Glutamatergic neuron (in vitro differentiated cells): ENCODE measurements around the gene EEF1E1. TPM values are rescaled to one million over a fixed set of nuclear protein-coding genes. Genes with fewer than 3 reads are reported as not detected.
"Not testable (repeated sequence)": the region's sequence is repeated elsewhere in the genome, so short reads cannot be mapped to it uniquely, and the experiment has no call there.

Experiments
- DNase-seq: peaks from one replicate; pipeline ENCODE4 v3.0.0; 2022
- H3K27ac Mint-ChIP-seq: one replicate; pipeline ENCODE4 v1.8.0; 2020; ENCODE audit warnings: mild to moderate bottlenecking, mixed read lengths, inconsistent platforms; ENCODE audit not compliant: unreplicated experiment
- H3K27me3 Mint-ChIP-seq: one replicate; pipeline ENCODE4 v1.8.0; 2020; ENCODE audit warnings: mild to moderate bottlenecking, moderate library complexity, mixed read lengths, inconsistent platforms; ENCODE audit not compliant: unreplicated experiment
- H3K36me3 Mint-ChIP-seq: one replicate; pipeline ENCODE4 v1.8.0; 2020; ENCODE audit warnings: mild to moderate bottlenecking, mixed read lengths, inconsistent platforms; ENCODE audit not compliant: unreplicated experiment
- H3K4me1 Mint-ChIP-seq: one replicate; pipeline ENCODE4 v1.8.0; 2020; ENCODE audit warnings: mild to moderate bottlenecking, low read depth, mixed read lengths, inconsistent platforms; ENCODE audit not compliant: unreplicated experiment
- H3K4me3 Mint-ChIP-seq: one replicate; pipeline ENCODE4 v1.8.0; 2020; ENCODE audit warnings: mild to moderate bottlenecking, mixed read lengths, inconsistent platforms; ENCODE audit not compliant: unreplicated experiment
- H3K9me3 Mint-ChIP-seq: one replicate; pipeline ENCODE4 v1.8.0; 2020; ENCODE audit warnings: mild to moderate bottlenecking, moderate library complexity, mixed read lengths, inconsistent platforms; ENCODE audit not compliant: unreplicated experiment
- total RNA-seq: library from RNA; stranded (reverse); fragmentation: NEBNext Ultra II Directional; extraction: Animal tissue kit (Norgen Biotek cat#: 25700); gene quantifications from one replicate; pipeline ENCODE4 v1.2.1, GENCODE V29; 2021; ENCODE audit not compliant: unreplicated experiment
- TF ChIP-seq, protein P1 (sequence below): fragments of 200-600 bp; sonication (generic); IDR thresholded peaks from one replicate; pipeline ENCODE4 v1.5.0; 2021; ENCODE audit not compliant: partially characterized antibody, unreplicated experiment

Gene EEF1E1
- total RNA-seq, 1 donor from 2014 or later = 20.6 TPM

DNA sequence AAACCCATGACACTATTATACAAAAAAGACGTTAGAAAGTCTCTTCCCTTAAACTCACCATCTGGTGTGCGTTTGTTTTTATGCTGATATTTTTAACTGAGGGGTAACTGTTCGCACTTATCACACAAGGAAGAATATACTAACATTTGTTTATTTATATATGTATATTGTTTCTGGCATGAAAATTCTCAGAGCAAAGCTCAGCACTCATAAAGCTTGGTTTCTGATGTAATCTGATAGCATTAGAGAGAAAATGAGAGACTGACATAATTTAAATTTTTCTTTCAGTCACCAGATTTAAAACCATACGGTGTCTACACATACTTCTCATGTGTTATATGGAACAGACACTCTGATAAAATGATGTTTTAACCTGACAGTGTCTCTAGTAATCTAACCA, 45.1 kb downstream of the EEF1E1 start:
- no peak for DNase-seq
- TF ChIP-seq, protein P1, sequence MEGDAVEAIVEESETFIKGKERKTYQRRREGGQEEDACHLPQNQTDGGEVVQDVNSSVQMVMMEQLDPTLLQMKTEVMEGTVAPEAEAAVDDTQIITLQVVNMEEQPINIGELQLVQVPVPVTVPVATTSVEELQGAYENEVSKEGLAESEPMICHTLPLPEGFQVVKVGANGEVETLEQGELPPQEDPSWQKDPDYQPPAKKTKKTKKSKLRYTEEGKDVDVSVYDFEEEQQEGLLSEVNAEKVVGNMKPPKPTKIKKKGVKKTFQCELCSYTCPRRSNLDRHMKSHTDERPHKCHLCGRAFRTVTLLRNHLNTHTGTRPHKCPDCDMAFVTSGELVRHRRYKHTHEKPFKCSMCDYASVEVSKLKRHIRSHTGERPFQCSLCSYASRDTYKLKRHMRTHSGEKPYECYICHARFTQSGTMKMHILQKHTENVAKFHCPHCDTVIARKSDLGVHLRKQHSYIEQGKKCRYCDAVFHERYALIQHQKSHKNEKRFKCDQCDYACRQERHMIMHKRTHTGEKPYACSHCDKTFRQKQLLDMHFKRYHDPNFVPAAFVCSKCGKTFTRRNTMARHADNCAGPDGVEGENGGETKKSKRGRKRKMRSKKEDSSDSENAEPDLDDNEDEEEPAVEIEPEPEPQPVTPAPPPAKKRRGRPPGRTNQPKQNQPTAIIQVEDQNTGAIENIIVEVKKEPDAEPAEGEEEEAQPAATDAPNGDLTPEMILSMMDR = no peak
- Mint-ChIP-seq H3K4me3 (no peak overlapping the region), H3K36me3 (no peaks in the 10 kb centered on the region), H3K27me3 (no peaks in the 10 kb centered on the region), H3K27ac (no peak overlapping the region), H3K4me1 (no peaks in the 10 kb centered on the region), H3K9me3 (no peaks in the 10 kb centered on the region)

GRCh38 chr6:8054276-8054675, 48.1 kb downstream of the EEF1E1 start:
- Mint-ChIP-seq H3K27ac (no peak overlapping the region), H3K4me1 (no peaks in the 10 kb centered on the region), H3K4me3 (no peak overlapping the region), H3K27me3 (no peaks in the 10 kb centered on the region), H3K9me3 (no peaks in the 10 kb centered on the region), H3K36me3 (no peaks in the 10 kb centered on the region)
- DNase-seq = no peak
- TF ChIP-seq, protein P1 = no peak

DNA sequence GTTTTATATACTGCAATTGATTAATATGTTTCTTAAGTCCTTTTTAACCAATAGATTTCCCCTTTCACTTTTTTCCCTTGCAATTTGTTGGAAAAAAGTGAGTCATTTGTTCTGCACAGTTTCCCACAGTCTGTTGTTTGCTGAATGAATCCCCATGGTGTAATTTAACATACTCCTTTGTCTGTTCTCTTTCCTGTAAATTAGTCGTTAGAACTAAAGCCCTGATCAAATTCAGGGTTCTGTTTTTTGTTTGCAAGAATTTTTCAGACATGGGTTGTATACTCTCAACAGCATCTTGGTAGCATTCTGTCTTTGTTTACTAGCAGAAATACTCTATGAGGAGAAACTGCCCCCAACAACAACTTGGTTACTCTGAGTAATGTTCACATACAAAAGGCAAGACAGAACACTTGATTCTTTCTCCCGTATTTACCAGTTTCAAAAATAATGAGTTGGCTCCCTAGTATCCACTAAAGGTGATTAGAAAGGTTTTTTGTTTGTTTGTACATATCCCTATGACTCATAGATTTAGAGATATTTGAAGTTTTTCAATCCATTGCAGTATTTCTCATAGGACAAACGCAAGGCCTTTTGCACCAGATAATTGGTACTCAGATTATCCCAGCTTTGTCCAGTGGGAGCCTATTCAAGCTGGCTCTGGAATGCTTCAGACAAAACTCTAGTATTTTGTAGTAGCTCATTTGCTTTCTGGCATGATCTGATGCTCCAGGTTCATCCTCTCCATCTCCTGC, 54.6 kb downstream of the EEF1E1 start:
- Mint-ChIP-seq H3K27ac (no peak overlapping the region), H3K4me3 (no peak overlapping the region), H3K36me3 (peaks cover 13% of the 10 kb centered on the region), H3K9me3 (no peaks in the 10 kb centered on the region), H3K4me1 (no peaks in the 10 kb centered on the region), H3K27me3 (no peaks in the 10 kb centered on the region)
- TF ChIP-seq, protein P1 = no peak
- no peak for DNase-seq

DNA sequence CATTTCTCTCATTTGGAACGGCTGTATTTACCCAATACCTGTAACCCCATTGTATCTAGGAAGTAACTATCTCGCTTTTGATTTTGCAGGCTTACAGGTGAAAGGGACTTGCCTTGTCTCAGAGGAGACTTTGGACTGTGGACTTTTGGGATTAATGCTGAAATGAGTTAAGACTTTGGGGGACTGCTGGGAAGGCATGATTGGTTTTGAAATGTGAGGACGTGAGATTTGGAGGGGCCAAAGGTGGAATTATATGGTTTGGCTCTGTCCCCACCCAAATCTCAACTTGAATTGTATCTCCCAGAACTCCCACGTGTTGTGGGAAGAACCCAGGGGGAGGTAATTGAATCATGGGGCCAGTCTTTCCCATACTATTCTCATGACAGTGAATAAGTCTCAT, 56.6 kb downstream of the EEF1E1 start:
- DNase-seq, H3K9me3 Mint-ChIP-seq, H3K27ac Mint-ChIP-seq, H3K27me3 Mint-ChIP-seq, H3K4me3 Mint-ChIP-seq, H3K4me1 Mint-ChIP-seq: not testable (repeated sequence)
- H3K36me3 Mint-ChIP-seq = peaks cover 13% of the 10 kb centered on the region

- DNase-seq = no peak
- Mint-ChIP-seq H3K27ac (no peak overlapping the region), H3K4me1 (no peaks in the 10 kb centered on the region), H3K4me3 (no peak overlapping the region), H3K27me3 (no peaks in the 10 kb centered on the region), H3K9me3 (no peaks in the 10 kb centered on the region), H3K36me3 (peaks cover 13% of the 10 kb centered on the region)
- TF ChIP-seq, protein P1 = no peak
Measured at GRCh38 chr6:8043221-8043620, 59.1 kb downstream of the EEF1E1 start.
